ENCODE measurements around the gene FOXN1. TPM values are rescaled to one million over a fixed set of nuclear protein-coding genes. Genes with fewer than 3 reads are reported as not detected.

FOXN1 gene
- total and polyA plus RNA-seq, 2 of the 13 experiments (the other 11 are each of a cell fraction or from before 2014, with no cell fraction given) = 0.01 TPM; not detected in 1

DNA sequence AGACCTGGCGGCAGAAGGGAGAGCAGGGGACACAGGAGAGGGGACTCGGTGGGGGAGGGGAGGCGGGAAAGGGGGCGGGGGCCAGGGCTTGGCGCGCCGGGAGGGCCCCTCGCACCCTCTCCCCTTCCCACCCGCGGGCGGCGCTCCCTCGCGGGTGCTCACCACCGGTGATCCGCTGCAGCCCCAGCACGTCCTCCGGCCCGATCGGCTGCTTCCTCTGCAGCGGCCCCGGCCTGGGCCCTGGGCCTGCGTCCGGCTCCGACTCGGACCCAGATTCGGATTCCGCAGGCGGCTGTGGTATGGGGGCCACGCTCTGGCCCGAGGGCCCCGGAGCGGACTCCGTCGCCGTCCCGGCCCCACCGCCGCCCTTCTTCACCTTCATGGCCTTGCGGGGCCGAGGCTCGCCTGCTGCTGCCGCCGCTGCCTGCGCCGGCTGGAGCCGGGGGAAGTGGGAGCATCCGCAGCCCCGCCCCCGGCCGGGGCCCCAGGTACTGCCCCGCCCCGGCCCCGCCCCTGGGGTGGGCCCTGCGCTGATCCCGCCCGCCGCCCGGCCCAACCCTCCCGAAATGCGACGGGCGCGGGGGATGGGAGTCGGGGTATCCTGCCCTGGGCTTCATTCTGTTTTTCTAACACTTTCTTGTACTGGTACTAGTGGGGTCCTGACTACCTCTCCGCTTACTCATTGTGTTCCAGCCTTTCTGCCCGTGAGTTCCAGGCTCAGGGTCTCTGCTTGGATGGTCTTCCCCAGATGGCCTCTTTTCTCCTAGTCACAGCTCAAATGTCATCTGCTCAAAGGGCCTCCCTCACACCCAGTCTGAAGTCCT, 46.2 kb downstream of the FOXN1 start, which contains the start of gene UNC119 (continued):
- TF ChIP-seq PRDM10 (CRISPR knock-in tag; IDR thresholded peaks at IDR 0.05; ENCODE audit: low read depth) = no peak
- TF ChIP-seq HBP1 (CRISPR knock-in tag; IDR thresholded peaks at IDR 0.05; ENCODE audit: low read depth) = no peak
- TF ChIP-seq ZNF607 (CRISPR knock-in tag; IDR thresholded peaks at IDR 0.05; ENCODE audit: borderline replicate concordance) = 0 out of 2 replicates have a peak, but pooled peaks have one; percentile 19
- TF ChIP-seq UBTF (CRISPR knock-in tag; IDR thresholded peaks at IDR 0.05) = peak; percentile 70
- TF ChIP-seq SP1 (IDR thresholded peaks at IDR 0.05) = no peak
- TF ChIP-seq SP1 (CRISPR knock-in tag; IDR thresholded peaks at IDR 0.05) = peak; percentile 15; the same call in 1 of the 2 replicates
- peak; percentile 55; the same call in 1 of the 2 replicates for TF ChIP-seq ZNF768 (CRISPR knock-in tag; IDR thresholded peaks at IDR 0.05)
- peak; percentile 91 for TF ChIP-seq ZFY (CRISPR knock-in tag; IDR thresholded peaks at IDR 0.05)
- TF ChIP-seq ZNF839 (CRISPR knock-in tag; IDR thresholded peaks at IDR 0.05; ENCODE audit: borderline replicate concordance) = no peak
- TF ChIP-seq MEF2D (CRISPR knock-in tag; IDR thresholded peaks at IDR 0.05) = no peak
- no peak for TF ChIP-seq NR2F1 (CRISPR knock-in tag; IDR thresholded peaks at IDR 0.05)
- TF ChIP-seq BRCA1 (CRISPR knock-in tag; IDR thresholded peaks at IDR 0.05) = 0 out of 2 replicates have a peak, but pooled peaks have one; percentile 48
- no peak for TF ChIP-seq ETV6 (CRISPR knock-in tag; conservative IDR thresholded peaks at IDR 0.05)
- peak; percentile 31 to 40; a peak in 2 of 4 replicates for TF ChIP-seq HMGXB4 (CRISPR knock-in tag; IDR thresholded peaks at IDR 0.05; ENCODE audit: borderline replicate concordance in 1 of 2, low read depth in 1 of 2)

All from HepG2 (cell line).